Activated CD4-positive, alpha-beta T cell treated with anti-CD3 and anti-CD28 coated beads, Interleukin-2, amount 50 U/mL, for 1 hour (primary cell): ENCODE data around the gene CNOT6.
"Not testable (repeated sequence)": the region's sequence is repeated elsewhere in the genome, so short reads cannot be mapped to it uniquely, and the experiment has no call there.

ENCODE experiments used
- DNase-seq: peaks from one replicate; pipeline ENCODE4 v3.0.0-alpha.2; 2020

Gene CNOT6

GRCh38 chr5:180521101-180521500, 26.9 kb downstream of the CNOT6 start:
- DNase-seq = no peak

GRCh38 chr5:180521591-180521990, 27.4 kb downstream of the CNOT6 start:
- no peak for DNase-seq

DNA sequence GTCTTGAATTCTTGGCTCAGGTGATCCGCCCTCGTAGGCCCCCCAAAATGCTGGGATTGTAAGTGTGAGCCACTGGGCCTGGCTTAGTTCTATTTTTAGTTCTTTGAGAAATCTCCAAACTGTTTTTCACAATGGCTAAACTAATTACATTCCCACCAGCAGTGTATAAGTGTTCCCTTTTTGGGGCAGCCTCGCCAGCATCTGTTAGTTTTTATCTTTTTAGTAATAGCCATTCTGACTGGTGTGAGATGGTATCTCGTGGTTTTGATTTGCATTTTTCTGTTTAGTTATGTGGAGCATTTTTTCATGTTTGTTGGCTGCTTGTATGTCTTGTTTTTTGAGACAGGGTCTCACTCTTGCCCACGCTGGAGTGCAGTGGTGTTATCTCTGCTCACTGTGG, 28.2 kb downstream of the CNOT6 start:
- DNase-seq = no peak

GRCh38 chr5:180523629-180524466, 29.7 kb downstream of the CNOT6 start:
- DNase-seq = no peak

- DNase-seq = no peak
Measured at GRCh38 chr5:180525399-180525798, 31.2 kb downstream of the CNOT6 start.

DNA sequence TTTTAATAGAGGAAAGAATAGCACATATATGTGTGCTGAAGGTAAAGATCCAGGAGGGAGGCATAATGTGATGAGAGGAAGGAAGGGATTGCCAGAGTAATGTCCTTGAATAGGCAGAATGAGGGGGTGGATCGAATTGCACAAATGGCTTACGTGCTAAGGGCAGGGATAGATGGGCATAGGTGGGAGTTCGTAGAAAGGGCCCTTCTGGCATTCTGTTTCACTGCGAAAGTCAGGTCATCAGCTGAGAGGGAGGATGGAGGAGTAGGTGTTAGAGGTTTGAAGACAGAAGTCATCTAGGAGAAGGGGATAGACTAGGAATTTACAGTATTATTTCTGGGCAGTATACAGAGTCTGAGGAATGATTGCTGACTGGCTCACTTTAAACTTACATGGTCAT, 32.1 kb downstream of the CNOT6 start:
- DNase-seq = no peak

- no peak for DNase-seq
Measured at GRCh38 chr5:180527659-180528058, 33.5 kb downstream of the CNOT6 start.

- DNase-seq = not testable (repeated sequence)
Measured at GRCh38 chr5:180531036-180531585, 36.9 kb downstream of the CNOT6 start.

- DNase-seq = no peak
Measured at GRCh38 chr5:180532268-180532667, 38.1 kb downstream of the CNOT6 start.

DNA sequence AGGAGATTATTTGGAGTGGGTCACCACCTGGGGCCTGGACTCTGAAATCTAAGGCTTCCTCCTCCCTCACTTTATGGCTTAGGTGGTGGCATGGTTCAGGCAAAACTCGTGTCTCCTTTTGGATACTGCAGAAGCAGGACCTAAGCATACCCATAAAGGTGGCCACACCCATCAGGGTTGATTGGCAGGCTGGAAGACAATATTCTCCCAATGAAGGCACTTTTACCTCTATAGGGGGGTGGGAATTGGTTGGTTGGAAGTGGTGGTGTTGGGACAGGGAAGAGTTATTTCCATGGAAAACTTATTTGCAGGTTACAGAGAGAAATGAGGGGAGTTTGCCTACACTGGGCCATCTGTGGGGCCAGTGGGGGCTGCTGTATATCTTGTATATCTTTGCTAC, 39.7 kb downstream of the CNOT6 start:
- no peak for DNase-seq

DNA sequence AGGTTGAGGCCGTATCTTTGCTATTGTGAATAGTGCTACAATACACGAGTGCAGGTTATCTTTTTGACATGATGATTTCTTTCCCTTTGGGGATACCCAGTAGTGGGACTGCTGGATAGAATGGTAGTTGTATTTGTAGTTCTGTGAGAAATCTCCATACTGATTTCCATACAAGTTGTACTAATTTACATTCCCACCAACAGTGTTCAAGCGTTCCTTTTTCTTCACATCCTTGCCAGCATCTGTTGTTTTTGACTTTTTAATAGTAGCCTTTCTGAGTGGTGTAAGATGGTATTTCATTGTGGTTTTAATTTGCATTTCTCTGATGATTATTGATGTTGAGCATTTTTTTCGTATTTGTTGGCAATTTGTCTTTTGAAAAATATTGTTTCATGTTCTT, 41.4 kb downstream of the CNOT6 start:
- no peak for DNase-seq

GRCh38 chr5:180540050-180540694, 46.0 kb downstream of the CNOT6 start:
- DNase-seq = no peak

DNA sequence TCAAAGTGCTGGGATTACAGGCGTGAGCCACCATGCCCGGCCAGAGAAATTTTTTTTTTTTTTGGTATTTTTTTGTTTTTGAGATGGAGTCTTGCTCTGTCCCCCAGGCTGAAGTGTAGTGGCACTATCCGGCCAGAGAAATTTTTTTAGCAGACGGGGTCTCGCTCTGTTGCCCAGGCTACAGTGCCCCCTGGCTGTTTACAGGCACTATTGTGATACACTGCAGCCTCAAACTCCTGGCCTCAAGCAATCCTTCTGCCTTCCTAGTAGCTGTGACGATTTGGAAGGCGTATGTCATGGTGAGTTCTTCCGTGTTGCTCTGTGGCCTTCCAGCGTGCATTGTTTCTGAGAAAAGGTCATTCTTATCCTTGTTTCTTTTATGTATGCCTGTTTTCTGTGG, 47.5 kb downstream of the CNOT6 start:
- no peak for DNase-seq

GRCh38 chr5:180545248-180545647, 51.1 kb downstream of the CNOT6 start:
- no peak for DNase-seq

DNA sequence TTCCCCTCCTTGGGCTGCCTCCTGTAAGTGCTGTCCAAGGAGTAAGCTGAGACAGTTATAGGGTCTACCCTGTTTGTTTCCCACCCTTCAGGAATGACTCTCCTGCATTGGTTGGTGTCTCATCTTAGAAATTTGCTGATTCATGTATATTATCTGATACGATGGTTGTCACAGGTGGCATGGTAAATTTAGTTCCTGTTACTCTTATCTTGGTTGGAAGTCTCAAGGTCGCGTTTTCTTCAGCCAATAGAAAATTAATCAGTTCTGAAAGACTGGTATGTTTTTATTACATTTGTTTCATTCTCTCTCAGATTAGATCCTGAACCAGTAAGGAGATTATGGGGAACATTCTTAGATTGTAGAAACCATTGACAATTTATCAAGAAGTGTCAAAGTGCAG, 54.4 kb downstream of the CNOT6 start:
- no peak for DNase-seq

GRCh38 chr5:180553530-180553929, 59.4 kb downstream of the CNOT6 start:
- DNase-seq = no peak

DNA sequence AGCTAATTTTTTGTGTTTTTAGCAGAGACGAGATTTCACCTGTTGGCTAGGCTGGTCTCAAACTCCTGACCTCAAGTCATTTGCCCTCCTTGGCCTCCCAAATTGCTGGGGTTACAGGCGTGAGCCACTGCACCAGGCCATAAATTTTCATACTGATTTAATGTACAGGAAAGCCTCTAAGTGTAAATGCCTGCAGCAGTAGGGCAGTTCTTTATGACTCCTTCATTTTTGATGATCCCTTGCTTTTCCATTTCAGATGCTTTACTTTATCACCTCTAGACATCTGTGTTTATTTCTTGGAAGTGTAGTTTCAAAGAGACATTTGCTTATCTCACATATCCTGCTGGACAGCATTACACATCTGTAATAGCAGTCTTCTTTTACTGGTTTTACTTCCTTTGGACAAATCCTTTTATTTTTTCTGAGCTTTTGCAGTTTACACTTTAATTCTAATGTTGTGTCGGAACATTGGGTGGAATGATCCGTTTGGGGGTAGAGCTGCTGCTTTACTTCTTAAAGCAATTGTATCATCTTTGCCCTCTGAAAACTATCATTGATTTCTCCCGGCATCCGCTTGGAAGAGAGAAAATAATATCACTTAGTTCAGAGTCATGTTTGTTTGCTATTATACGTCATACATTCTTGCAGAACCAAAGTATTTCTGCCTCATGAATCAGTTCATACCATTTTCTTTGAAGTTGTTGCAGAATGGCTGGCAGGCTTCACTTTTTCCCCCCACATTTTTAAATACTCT, 61.2 kb downstream of the CNOT6 start:
- no peak for DNase-seq

- DNase-seq = no peak
Measured at GRCh38 chr5:180557217-180557809, 63.1 kb downstream of the CNOT6 start.

- no peak for DNase-seq
Measured at GRCh38 chr5:180558232-180558631, 64.1 kb downstream of the CNOT6 start.

DNA sequence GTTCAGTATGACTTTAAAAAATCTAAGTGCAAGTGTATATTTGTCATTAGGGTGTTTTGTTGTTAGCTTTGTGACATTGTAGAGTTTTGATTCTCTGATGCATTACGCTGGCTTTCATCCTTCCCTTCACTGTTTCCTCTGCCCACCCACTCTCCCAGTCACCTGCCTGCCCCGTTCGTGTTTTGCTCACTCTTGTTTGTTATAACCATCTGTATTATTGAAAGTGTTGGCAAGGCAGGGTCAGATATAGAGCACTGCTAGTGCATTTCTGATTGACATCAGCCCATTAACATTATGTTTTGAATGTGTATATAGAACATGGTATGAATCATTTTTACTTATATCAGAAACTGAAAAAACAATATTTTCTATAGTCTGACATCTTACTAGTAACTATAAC, 69.8 kb downstream of the CNOT6 start:
- DNase-seq = no peak

DNA sequence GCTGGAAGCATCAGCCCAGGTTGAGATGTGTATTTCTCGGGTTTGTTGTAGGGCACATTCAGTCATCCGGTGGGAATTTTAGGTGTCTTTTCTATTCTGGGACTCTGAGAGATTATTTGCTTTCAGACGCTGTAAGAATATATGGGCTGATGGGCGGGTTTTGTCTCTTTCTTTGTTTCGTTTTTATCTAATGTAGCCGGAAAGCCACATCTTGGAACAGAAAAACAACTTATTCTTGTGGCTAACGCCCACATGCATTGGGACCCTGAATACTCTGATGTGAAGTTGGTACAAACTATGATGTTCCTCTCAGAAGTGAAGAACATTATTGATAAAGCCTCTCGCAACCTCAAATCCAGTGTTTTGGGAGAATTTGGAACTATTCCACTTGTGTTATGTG, 74.7 kb downstream of the CNOT6 start:
- DNase-seq = no peak

- DNase-seq = no peak
Measured at GRCh38 chr5:180575571-180575970, 81.4 kb downstream of the CNOT6 start.

GRCh38 chr5:180580681-180581080, 86.5 kb downstream of the CNOT6 start:
- no peak for DNase-seq
